22Rv1 (cell line): Measurements from ENCODE around the gene PVR.

ENCODE experiments used
- CTCF ChIP-seq: fragments of 450-650 bp; IDR thresholded peaks from 2 replicates; pipeline ENCODE4 v1.5.1; 2017; ENCODE audit warnings: mild to moderate bottlenecking
- ZFX ChIP-seq: fragments of 450-650 bp; IDR thresholded peaks from 2 replicates; pipeline ENCODE4 v1.6.1; 2017; ENCODE audit warnings: antibody characterized with exemption, borderline replicate concordance

DNA sequence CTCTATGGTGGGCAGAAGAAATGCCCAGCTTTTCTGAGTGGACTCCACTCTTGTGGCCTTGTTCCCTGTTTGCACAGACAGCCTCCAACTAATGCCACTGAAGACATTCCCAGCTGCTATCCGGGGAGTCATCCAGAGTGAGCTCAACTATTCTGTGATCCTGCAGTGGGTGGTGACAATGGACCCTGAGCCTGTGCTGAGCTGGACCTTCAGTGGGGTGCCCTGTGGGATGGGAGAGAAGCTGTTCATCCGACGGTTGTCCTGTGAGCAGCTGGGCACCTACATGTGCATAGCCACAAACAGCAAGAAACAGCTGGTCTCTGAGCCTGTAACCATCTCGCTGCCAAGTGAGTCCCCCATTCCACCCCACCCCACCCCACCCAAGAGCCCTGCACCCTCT is 20.1 kb upstream of the PVR start:
- TF ChIP-seq CTCF (no peak), ZFX (no peak)
